ENCODE data around the gene ENC1.
A peak's percentile ranks its signal among the peaks of the same experiment; 100 is the strongest.
"Not testable (repeated sequence)": the region's sequence is repeated elsewhere in the genome, so short reads cannot be mapped to it uniquely, and the experiment has no call there.

Gene ENC1

DNA sequence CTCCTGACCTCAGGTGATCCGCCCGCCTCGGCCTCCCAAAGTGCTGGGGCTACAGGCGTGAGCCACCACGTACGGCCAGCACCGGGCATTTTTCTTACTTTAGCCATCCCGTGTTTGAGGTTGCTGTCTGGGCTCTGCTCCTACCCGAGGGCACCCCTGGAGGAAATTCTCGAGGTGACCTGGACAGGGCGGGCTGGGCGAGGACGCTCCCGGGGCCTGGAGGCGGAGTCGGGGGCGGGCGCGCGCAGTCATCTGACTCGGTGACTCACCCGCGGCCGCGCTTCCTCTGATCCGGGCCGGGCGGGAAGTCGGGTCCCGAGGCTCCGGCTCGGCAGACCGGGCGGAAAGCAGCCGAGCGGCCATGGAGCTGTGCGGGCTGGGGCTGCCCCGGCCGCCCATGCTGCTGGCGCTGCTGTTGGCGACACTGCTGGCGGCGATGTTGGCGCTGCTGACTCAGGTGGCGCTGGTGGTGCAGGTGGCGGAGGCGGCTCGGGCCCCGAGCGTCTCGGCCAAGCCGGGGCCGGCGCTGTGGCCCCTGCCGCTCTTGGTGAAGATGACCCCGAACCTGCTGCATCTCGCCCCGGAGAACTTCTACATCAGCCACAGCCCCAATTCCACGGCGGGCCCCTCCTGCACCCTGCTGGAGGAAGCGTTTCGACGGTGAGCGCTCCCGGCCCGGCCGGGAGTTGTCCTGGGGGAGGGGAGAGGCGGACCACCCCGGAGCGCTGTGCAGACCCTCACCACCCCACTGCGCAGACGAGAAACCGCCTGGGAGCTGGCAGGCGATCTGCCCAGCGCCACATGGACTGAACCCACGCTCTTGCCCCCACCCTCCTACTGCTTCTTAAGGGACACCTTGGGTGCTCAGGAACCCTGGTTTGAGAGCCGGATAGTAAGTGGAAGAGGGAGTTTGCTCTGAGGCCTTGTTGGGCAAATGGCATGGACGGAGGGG lies 44.6 kb upstream of the ENC1 start, which contains the start of gene HEXB:
Gene HEXB (plus strand): TSS at position 334 of the 952 bp plus-strand sequence. CDS start 28 bp downstream, at position 362.
- DNase-seq = peak; percentile 82
- Histone ChIP-seq H4K20me1 (ENCODE audit: insufficient read depth, low read length) (peaks cover 2% of the 10 kb centered on the region; the same call in 1 of the 2 replicates), H3K9me3 (ENCODE audit: insufficient read depth, low read length, severe bottlenecking) (no peaks in the 10 kb centered on the region), H3K4me3 (ENCODE audit: low read depth in 1 of 2, low read length in 2 of 2) (peak within 1 kb of the TSS; percentile 46 to 76), H2AFZ (ENCODE audit: low read depth, low read length) (peak within 1 kb of the TSS; percentile 91), H3K27ac (ENCODE audit: low read length) (peak within 1 kb of the TSS; percentile 67), H3K4me2 (ENCODE audit: insufficient read depth, low read length) (peak within 1 kb of the TSS; percentile 90), H3K4me1 (ENCODE audit: insufficient read depth, low read length) (peaks cover 24% of the 10 kb centered on the region), H3K79me2 (ENCODE audit: insufficient read depth, low read length) (peaks cover 20% of the 10 kb centered on the region), H3K36me3 (ENCODE audit: insufficient read depth, low read length) (peaks cover 16% of the 10 kb centered on the region; the same call in 1 of the 2 replicates), H3K9ac (ENCODE audit: low read depth, low read length) (peak within 1 kb of the TSS; percentile 79), H3K27me3 (ENCODE audit: insufficient read depth, low read length, poor library complexity) (no peaks in the 10 kb centered on the region)
- TF ChIP-seq, protein P1, sequence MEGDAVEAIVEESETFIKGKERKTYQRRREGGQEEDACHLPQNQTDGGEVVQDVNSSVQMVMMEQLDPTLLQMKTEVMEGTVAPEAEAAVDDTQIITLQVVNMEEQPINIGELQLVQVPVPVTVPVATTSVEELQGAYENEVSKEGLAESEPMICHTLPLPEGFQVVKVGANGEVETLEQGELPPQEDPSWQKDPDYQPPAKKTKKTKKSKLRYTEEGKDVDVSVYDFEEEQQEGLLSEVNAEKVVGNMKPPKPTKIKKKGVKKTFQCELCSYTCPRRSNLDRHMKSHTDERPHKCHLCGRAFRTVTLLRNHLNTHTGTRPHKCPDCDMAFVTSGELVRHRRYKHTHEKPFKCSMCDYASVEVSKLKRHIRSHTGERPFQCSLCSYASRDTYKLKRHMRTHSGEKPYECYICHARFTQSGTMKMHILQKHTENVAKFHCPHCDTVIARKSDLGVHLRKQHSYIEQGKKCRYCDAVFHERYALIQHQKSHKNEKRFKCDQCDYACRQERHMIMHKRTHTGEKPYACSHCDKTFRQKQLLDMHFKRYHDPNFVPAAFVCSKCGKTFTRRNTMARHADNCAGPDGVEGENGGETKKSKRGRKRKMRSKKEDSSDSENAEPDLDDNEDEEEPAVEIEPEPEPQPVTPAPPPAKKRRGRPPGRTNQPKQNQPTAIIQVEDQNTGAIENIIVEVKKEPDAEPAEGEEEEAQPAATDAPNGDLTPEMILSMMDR (IDR thresholded peaks at IDR 0.05; ENCODE audit: borderline replicate concordance, extremely low read depth, low read length, poor library complexity, severe bottlenecking) = peak; percentile 5
- TF ChIP-seq EZH2 (IDR thresholded peaks at IDR 0.05; ENCODE audit: borderline replicate concordance, low read depth, low read length, severe bottlenecking) = no peak
- ATAC-seq (ENCODE audit: insufficient read depth, low read depth) = peak; percentile 90

DNA sequence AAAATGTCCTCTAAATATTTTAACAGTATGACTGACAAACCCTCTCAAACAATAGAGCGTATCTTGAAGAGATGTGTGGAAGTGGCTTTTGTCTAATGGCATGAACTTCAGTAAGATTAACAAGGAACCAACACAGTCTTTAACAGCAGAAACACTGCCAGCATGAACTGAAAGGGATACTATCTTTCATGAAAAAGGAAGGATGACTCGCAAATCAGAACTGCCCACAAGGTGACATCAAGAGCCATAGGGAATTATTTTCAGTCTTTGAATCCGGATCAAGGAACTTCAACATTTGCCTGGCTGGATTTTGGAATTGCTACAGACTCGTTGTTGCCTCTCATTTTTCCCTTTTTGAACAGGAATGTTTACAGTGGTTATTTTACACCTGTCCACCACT lies 39.4 kb upstream of the ENC1 start:
- Histone ChIP-seq H3K4me3 (ENCODE audit: low read depth in 1 of 2, low read length in 2 of 2) (no peak overlapping the region), H3K9ac (ENCODE audit: low read depth, low read length) (no peak overlapping the region), H3K27ac (ENCODE audit: low read length) (no peak overlapping the region), H3K27me3 (ENCODE audit: insufficient read depth, low read length, poor library complexity) (peaks cover 8% of the 10 kb centered on the region), H3K4me2 (ENCODE audit: insufficient read depth, low read length) (no peak overlapping the region), H3K79me2 (ENCODE audit: insufficient read depth, low read length) (no peaks in the 10 kb centered on the region), H4K20me1 (ENCODE audit: insufficient read depth, low read length) (no peaks in the 10 kb centered on the region), H3K4me1 (ENCODE audit: insufficient read depth, low read length) (peaks cover 3% of the 10 kb centered on the region; the same call in 1 of the 2 replicates), H3K36me3 (ENCODE audit: insufficient read depth, low read length) (no peaks in the 10 kb centered on the region), H3K9me3 (ENCODE audit: insufficient read depth, low read length, severe bottlenecking) (no peaks in the 10 kb centered on the region), H2AFZ (ENCODE audit: low read depth, low read length) (no peak overlapping the region)
- ATAC-seq (ENCODE audit: insufficient read depth, low read depth) = no peak
- TF ChIP-seq EZH2 (IDR thresholded peaks at IDR 0.05; ENCODE audit: borderline replicate concordance, low read depth, low read length, severe bottlenecking) = no peak
- TF ChIP-seq, protein P1 (IDR thresholded peaks at IDR 0.05; ENCODE audit: borderline replicate concordance, extremely low read depth, low read length, poor library complexity, severe bottlenecking) = no peak
- DNase-seq = no peak

- ATAC-seq (ENCODE audit: insufficient read depth, low read depth); H3K9ac ChIP-seq (ENCODE audit: low read depth, low read length); H3K4me1 ChIP-seq (ENCODE audit: insufficient read depth, low read length); H4K20me1 ChIP-seq (ENCODE audit: insufficient read depth, low read length); H3K27me3 ChIP-seq (ENCODE audit: insufficient read depth, low read length, poor library complexity); DNase-seq; H2AFZ ChIP-seq (ENCODE audit: low read depth, low read length); H3K4me3 ChIP-seq (ENCODE audit: low read depth in 1 of 2, low read length in 2 of 2); H3K27ac ChIP-seq (ENCODE audit: low read length); H3K4me2 ChIP-seq (ENCODE audit: insufficient read depth, low read length); H3K79me2 ChIP-seq (ENCODE audit: insufficient read depth, low read length); H3K36me3 ChIP-seq (ENCODE audit: insufficient read depth, low read length); H3K9me3 ChIP-seq (ENCODE audit: insufficient read depth, low read length, severe bottlenecking): not testable (repeated sequence)
These were observed 38.8 kb upstream of the ENC1 start for GRCh38 chr5:74679300-74679699.

GRCh38 chr5:74678123-74678522 lies 37.6 kb upstream of the ENC1 start:
- H3K4me2 ChIP-seq (ENCODE audit: insufficient read depth, low read length); H3K4me3 ChIP-seq (ENCODE audit: low read depth in 1 of 2, low read length in 2 of 2); H4K20me1 ChIP-seq (ENCODE audit: insufficient read depth, low read length); H3K27ac ChIP-seq (ENCODE audit: low read length); H3K9me3 ChIP-seq (ENCODE audit: insufficient read depth, low read length, severe bottlenecking); H3K9ac ChIP-seq (ENCODE audit: low read depth, low read length); H3K27me3 ChIP-seq (ENCODE audit: insufficient read depth, low read length, poor library complexity); DNase-seq; H3K4me1 ChIP-seq (ENCODE audit: insufficient read depth, low read length); H2AFZ ChIP-seq (ENCODE audit: low read depth, low read length); ATAC-seq (ENCODE audit: insufficient read depth, low read depth); H3K36me3 ChIP-seq (ENCODE audit: insufficient read depth, low read length); H3K79me2 ChIP-seq (ENCODE audit: insufficient read depth, low read length): not testable (repeated sequence)

DNA sequence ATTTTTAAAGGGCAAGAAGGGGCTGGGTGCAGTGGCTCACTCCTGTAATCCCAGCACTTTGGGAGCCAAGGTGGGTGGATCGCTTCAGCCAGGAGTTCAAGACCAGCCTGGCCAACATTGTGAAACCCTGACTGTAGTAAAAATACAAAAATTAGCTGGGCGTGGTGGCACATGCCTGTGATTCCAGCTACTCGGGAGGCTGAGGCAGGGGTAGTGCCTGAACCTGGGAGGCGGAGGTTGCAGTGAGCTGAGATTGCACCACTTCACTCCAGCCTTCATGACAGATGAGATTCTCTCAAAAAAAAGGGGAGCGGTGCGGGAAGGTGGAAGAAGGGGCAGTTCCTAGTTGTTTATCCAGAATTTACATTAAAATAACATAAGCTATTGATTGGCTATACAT lies 35.9 kb upstream of the ENC1 start:
- H3K27ac ChIP-seq (ENCODE audit: low read length); ATAC-seq (ENCODE audit: insufficient read depth, low read depth); H3K9ac ChIP-seq (ENCODE audit: low read depth, low read length); H2AFZ ChIP-seq (ENCODE audit: low read depth, low read length); H3K4me1 ChIP-seq (ENCODE audit: insufficient read depth, low read length); H3K4me3 ChIP-seq (ENCODE audit: low read depth in 1 of 2, low read length in 2 of 2); H3K79me2 ChIP-seq (ENCODE audit: insufficient read depth, low read length); H3K36me3 ChIP-seq (ENCODE audit: insufficient read depth, low read length); DNase-seq; H3K9me3 ChIP-seq (ENCODE audit: insufficient read depth, low read length, severe bottlenecking); H4K20me1 ChIP-seq (ENCODE audit: insufficient read depth, low read length); H3K27me3 ChIP-seq (ENCODE audit: insufficient read depth, low read length, poor library complexity); H3K4me2 ChIP-seq (ENCODE audit: insufficient read depth, low read length): not testable (repeated sequence)

Measured in DND-41 (cell line).